GM21717 (cell line): ENCODE data around the gene RPS3A.
"Not testable (repeated sequence)": the region's sequence is repeated elsewhere in the genome, so short reads cannot be mapped to it uniquely, and the experiment has no call there.

ENCODE experiments used
- ATAC-seq: cut with Tn5 transposase; IDR thresholded peaks from one replicate; pipeline ENCODE4 v1.9.1; 2021; ENCODE audit warnings: mild to moderate bottlenecking, moderate library complexity; ENCODE audit not compliant: unreplicated experiment

RPS3A gene

GRCh38 chr4:151114338-151114737, 14.9 kb downstream of the RPS3A start:
- no peak for ATAC-seq

DNA sequence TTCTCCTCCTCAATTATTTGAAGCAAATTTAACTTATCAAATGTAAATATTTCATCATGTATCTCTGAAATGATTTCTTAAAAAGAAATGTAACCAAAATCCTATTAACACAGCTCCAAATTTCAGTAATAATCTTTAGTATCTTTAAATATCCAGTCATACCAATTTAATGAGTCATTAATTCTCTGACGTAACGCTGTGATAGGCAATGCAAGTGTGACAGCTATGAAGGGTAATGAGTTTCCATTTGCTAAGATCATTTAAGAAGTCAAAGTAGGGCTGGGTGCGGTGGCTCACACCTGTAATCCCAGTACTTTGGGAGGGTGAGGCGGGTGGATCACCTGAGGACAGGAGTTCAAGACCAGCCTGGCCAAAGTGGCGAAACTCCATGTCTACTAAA, 15.6 kb downstream of the RPS3A start:
- no peak for ATAC-seq

GRCh38 chr4:151117371-151117962, 18.0 kb downstream of the RPS3A start:
- ATAC-seq: peak; percentile 82

- no peak for ATAC-seq
Observed at GRCh38 chr4:151129796-151130195, 30.4 kb downstream of the RPS3A start.

DNA sequence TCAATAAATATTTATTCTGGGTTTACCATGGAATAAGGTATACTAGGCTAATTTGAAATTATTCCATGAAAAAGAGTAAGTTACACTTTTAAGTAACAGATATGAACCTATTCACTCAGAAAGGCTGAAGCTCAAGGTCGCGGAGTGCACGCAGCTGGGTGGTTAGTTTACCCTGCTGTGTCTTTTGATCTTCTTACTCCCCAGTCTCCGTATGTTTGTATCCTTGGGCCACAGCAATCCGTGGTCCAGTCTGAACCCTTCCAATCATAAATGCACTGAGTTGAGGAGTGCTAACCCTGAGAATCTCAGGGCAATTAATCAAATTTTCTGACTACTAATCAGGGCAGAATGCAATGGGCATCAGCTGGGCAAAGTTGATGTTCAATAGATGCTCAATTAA, 33.9 kb downstream of the RPS3A start:
- no peak for ATAC-seq

- ATAC-seq: not testable (repeated sequence)
Observed at GRCh38 chr4:151136048-151136447, 36.6 kb downstream of the RPS3A start.

DNA sequence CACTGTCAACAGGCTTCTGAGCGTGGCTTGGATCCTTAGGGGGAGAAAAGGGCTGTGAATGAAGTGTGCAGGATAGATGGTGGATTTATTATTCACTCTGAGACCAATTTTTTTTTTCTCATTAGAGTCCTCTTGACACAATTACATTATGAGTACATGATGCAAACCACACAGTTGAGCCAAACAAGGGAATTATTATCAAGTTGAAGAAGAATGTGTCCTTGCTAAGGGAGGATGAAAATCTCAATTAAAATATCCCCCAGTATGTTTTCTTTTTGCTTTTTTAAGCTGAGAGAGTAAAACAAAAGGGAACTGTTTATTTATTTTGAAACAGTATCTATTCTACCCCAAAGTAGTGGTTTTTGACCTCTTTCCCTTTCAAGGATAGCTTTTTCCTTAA, 40.4 kb downstream of the RPS3A start:
- no peak for ATAC-seq

- no peak for ATAC-seq
Observed at GRCh38 chr4:151142758-151143157, 43.3 kb downstream of the RPS3A start.

- no peak for ATAC-seq
Observed at GRCh38 chr4:151143162-151143561, 43.7 kb downstream of the RPS3A start.

GRCh38 chr4:151143811-151144210, 44.4 kb downstream of the RPS3A start:
- no peak for ATAC-seq

DNA sequence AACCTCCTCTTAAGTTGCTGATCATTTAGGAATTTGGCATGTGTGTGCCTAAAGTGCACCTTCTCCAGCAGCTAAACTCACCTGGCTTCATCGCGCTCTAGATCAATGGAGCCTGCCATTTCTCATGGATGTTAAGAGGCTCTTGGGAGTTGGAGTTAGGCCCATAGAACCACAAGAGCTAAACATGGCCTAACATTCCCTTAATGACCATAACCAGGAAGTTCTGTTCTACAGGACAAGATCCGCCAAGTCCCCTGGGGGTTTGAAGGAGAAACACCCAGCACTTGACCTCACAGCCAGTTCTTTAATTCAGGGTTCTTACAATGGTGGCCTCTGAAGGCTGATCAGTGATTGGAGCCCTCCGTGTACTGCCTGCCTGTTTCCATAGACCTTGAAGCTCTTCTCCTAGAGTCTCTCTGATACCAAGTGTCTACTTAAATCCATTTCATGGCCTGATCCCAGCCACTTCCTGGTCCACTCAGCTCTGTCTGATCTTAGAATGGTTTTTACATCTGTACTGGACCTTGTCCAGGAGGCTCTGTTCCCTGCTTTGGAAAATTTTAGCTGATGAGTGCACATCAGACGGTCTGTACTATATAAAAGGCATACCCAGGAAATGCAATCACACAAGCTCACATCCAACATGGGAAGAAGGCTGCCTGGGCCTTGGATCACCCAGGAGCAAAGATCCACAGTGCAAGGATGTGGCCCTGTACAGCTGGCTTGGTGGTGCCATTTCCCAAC, 45.1 kb downstream of the RPS3A start:
- ATAC-seq: no peak

DNA sequence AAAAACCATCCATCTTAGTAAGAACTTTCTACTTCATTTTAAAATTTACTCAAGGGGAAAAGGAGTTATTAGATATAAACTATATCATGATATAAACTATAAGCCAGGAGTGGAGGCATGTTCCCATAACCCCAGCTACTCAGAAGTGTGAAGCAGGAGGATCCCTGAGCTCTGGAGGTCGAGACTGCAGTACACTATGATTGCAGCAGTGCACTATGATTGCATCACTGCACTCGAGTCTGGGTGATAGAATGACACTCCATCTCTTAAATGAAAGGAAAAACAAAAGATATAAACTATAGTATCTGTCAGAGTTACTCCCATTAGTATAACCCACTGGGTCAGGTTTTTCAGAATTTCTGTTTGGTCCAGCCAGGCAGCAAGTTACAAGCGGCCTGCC, 47.6 kb downstream of the RPS3A start:
- ATAC-seq: no peak

GRCh38 chr4:151148261-151148660, 48.8 kb downstream of the RPS3A start:
- no peak for ATAC-seq

DNA sequence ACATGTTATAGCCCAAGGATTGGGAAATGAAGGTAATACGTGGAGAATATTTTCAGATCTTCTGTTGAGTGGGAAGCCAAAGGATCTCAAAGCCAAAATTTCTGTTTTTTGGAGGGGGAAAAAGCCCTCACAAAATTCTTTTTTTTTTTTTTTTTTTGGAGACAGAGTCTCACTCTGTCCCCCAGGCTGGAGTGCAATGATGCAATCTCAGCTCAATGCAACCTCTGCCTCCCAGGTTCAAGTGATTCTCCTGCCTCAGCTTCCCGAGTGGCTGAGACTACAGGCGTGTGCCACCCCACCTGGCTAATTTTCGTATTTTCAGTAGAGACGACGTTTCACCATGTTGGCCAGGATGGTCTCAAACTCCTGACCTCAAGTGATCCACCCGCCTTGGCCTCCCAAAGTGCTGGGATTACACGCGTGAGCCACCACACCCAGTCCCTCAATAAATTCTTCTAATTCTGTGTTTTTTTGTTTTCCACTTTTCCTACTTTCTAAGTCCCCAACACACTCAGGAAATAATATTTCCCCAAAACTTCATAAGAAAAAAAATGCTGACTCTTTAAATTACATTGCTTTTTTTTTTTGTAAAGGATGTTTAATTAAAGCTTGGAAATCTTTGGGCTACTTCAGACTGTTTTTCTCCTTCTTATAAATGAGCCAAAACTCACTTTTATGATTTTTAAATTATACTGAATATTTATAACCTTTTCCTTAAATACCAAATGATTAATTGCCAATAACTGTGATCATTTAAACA, 51.6 kb downstream of the RPS3A start:
- no peak for ATAC-seq

DNA sequence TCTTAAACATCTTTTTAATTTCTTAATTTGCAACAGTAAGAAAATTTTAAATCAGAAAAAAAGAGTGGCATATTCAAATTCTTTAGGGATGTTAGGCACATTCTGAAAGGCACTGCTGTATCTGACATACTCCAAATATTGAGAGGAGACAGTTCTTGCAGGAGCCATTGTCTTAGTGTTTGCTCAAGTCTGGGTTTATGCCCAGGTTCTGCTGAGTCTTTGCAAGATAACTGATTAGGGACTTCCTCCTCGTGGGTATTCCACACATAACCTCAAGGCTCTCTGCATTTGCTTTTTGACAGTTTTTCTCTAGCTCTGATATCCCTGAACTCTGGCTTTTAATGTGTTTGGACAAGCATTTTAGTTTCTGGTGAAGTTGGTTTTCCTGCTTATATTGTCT, 52.6 kb downstream of the RPS3A start:
- ATAC-seq: no peak

GRCh38 chr4:151153585-151153984, 54.2 kb downstream of the RPS3A start:
- no peak for ATAC-seq
